SK-N-SH (cell line): Measurements from ENCODE around the gene ANKS4B. TPM values are rescaled to one million over a fixed set of nuclear protein-coding genes. Genes with fewer than 3 reads are reported as not detected.
A peak's percentile ranks its signal among the peaks of the same experiment; 100 is the strongest.

Experiments used
- CTCF ChIA-PET: fragments of 300-600, 350-600 bp; formaldehyde crosslinking; extraction: SDS; loops from one replicate; lab custom pipeline; 2021; lab: Yijun Ruan, JAX
- POLR2A ChIA-PET: fragments of 350-600 bp; sonication (Branson Sonifier 250); formaldehyde crosslinking; extraction: SDS; loops from one replicate; lab custom pipeline; 2020; ENCODE audit warnings: antibody characterized with exemption, inconsistent platforms; lab: Yijun Ruan, JAX
- DNase-seq: peaks from one replicate; pipeline ENCODE4 v3.0.0; 2012
- H2AFZ ChIP-seq: fragments of 200-600 bp; sonication (generic); 2 replicates; pipeline ENCODE4 v1.8.1; 2016; ENCODE audit warnings: antibody characterized with exemption, mild to moderate bottlenecking, low read depth
- H3F3A ChIP-seq: fragments of 200-600 bp; sonication (generic); replicated peaks from 2 replicates; pipeline ENCODE3; 2016; ENCODE audit warnings: antibody characterized with exemption, mild to moderate bottlenecking; ENCODE audit not compliant: insufficient read depth
- H3K27ac ChIP-seq, 2 experiments: fragments of 200-500 bp in 1 of 2; fragments of 200-600 bp in 1 of 2; sonication (Bioruptor generic) in 1 of 2; sonication (generic), shearing (Covaris generic) in 1 of 2; 2 replicates each; pipeline versions ENCODE4 v1.5.1 to v1.6.1; 2014 to 2016; ENCODE audit warnings: low read depth in 2 of 2, inconsistent platforms in 1 of 2, low read length in 1 of 2, mild to moderate bottlenecking in 1 of 2, mixed read lengths in 1 of 2
- H3K27me3 ChIP-seq: fragments of 200-600 bp; sonication (generic), shearing (Covaris generic); 2 replicates; pipeline ENCODE4 v1.6.1; 2016; ENCODE audit warnings: mixed run types; ENCODE audit not compliant: insufficient read depth
- H3K36me3 ChIP-seq, 2 experiments: fragments of 200-500 bp in 1 of 2; fragments of 200-600 bp in 1 of 2; sonication (Bioruptor generic) in 1 of 2; sonication (generic) in 1 of 2; replicated peaks in 1 of 2; 2 replicates each; pipeline versions ENCODE3 to v1.5.1; 2014 to 2016; ENCODE audit warnings: low read length in 1 of 2, mild to moderate bottlenecking in 1 of 2; ENCODE audit not compliant: insufficient read depth in 2 of 2, control insufficient read depth in 1 of 2
- H3K4me1 ChIP-seq, 2 experiments: fragments of 200-500 bp in 1 of 2; fragments of 200-600 bp in 1 of 2; sonication (Bioruptor generic) in 1 of 2; sonication (generic), shearing (Covaris generic) in 1 of 2; 2 replicates each; pipeline versions ENCODE4 v1.5.1 to v1.6.1; 2014 to 2016; ENCODE audit warnings: low read depth in 1 of 2, low read length in 1 of 2, mixed run types in 1 of 2; ENCODE audit not compliant: insufficient read depth in 2 of 2, control insufficient read depth in 1 of 2
- H3K4me2 ChIP-seq: fragments of 200-600 bp; sonication (generic), shearing (Covaris generic); 2 replicates; pipeline ENCODE4 v1.6.1; 2017; ENCODE audit warnings: mixed run types
- H3K4me3 ChIP-seq, 2 experiments: fragments of 200-500 bp in 1 of 2; fragments of 200-600 bp in 1 of 2; sonication (Bioruptor generic) in 1 of 2; sonication (generic), shearing (Covaris generic) in 1 of 2; 2 replicates each; pipeline versions ENCODE4 v1.5.1 to v1.8.1; 2014 to 2016; ENCODE audit warnings: low read depth in 2 of 2, inconsistent platforms in 1 of 2, low read length in 1 of 2, mild to moderate bottlenecking in 1 of 2, mixed read lengths in 1 of 2, moderate library complexity in 1 of 2
- H3K79me2 ChIP-seq: fragments of 200-600 bp; sonication (generic); 2 replicates; pipeline ENCODE4 v1.8.1; 2017; ENCODE audit warnings: mild to moderate bottlenecking; ENCODE audit not compliant: insufficient read depth
- H3K9ac ChIP-seq: fragments of 200-600 bp; sonication (generic); 2 replicates; pipeline ENCODE4 v1.6.1; 2017; ENCODE audit warnings: mixed run types
- H3K9me2 ChIP-seq: fragments of 200-600 bp; sonication (generic); 2 replicates; pipeline ENCODE4 v1.6.1; 2017; ENCODE audit warnings: mixed run types
- H3K9me3 ChIP-seq: fragments of 200-600 bp; sonication (generic); 2 replicates; pipeline ENCODE4 v1.6.1; 2017; ENCODE audit warnings: mixed run types, mild to moderate bottlenecking, moderate library complexity
- H4K20me1 ChIP-seq: fragments of 200-600 bp; sonication (generic); 2 replicates; pipeline ENCODE4 v1.6.1; 2017; ENCODE audit warnings: mild to moderate bottlenecking, mixed run types; ENCODE audit not compliant: insufficient read depth
- CHD2 ChIP-seq: fragments of 150-350 bp; IDR thresholded peaks from 2 replicates; pipeline ENCODE4 v1.6.1; 2018; ENCODE audit warnings: low read length; ENCODE audit not compliant: partially characterized antibody
- ELF1 ChIP-seq: IDR thresholded peaks from 2 replicates; pipeline ENCODE4 v1.4.0; 2012
- EP300 ChIP-seq, 2 experiments: IDR thresholded peaks; 2 replicates each; pipeline versions ENCODE4 v1.4.0 to v1.6.1; 2012; ENCODE audit warnings: borderline replicate concordance in 1 of 2, low read depth in 1 of 2, low read length in 1 of 2
- FOSL2 ChIP-seq: IDR thresholded peaks from 2 replicates; pipeline ENCODE4 v1.4.0; 2012; ENCODE audit warnings: low read depth, mild to moderate bottlenecking, moderate library complexity, borderline replicate concordance
- FOXJ3 ChIP-seq: sonication (generic); formaldehyde crosslinking; IDR thresholded peaks from 2 replicates; pipeline ENCODE4 v1.5.1; 2020; ENCODE audit warnings: mild to moderate bottlenecking, missing genetic modification reagents
- FOXM1 ChIP-seq: IDR thresholded peaks from 2 replicates; pipeline ENCODE4 v1.4.0; 2012; ENCODE audit warnings: low read depth, mild to moderate bottlenecking
- GABPA ChIP-seq: IDR thresholded peaks from 2 replicates; pipeline ENCODE4 v1.4.0; 2012; ENCODE audit warnings: low read depth, mild to moderate bottlenecking
- JUND ChIP-seq: IDR thresholded peaks from 2 replicates; pipeline ENCODE4 v1.4.0; 2012
- MEF2A ChIP-seq: IDR thresholded peaks from 2 replicates; pipeline ENCODE4 v1.4.0; 2012; ENCODE audit warnings: low read depth, borderline replicate concordance
- MXI1 ChIP-seq: IDR thresholded peaks from 2 replicates; pipeline ENCODE4 v1.6.1; 2012; ENCODE audit warnings: mild to moderate bottlenecking, low read depth, low read length, improper control_type of control experiment
- NFIC ChIP-seq: IDR thresholded peaks from 2 replicates; pipeline ENCODE4 v1.4.0; 2012; ENCODE audit warnings: borderline replicate concordance
- POLR2AphosphoS5 ChIP-seq: IDR thresholded peaks from 2 replicates; pipeline ENCODE4 v1.6.1; 2012; ENCODE audit warnings: low read depth, low read length
- RAD21 ChIP-seq: IDR thresholded peaks from 2 replicates; pipeline ENCODE4 v1.6.1; 2012; ENCODE audit warnings: mild to moderate bottlenecking, low read length
- RCOR1 ChIP-seq: fragments of 150-350 bp; IDR thresholded peaks from 2 replicates; pipeline ENCODE4 v1.6.1; 2017; ENCODE audit warnings: antibody characterized with exemption, low read length
- REST ChIP-seq: IDR thresholded peaks from 2 replicates; pipeline ENCODE4 v1.6.1; 2012; ENCODE audit warnings: mild to moderate bottlenecking, low read depth, low read length, moderate library complexity
- RXRA ChIP-seq: IDR thresholded peaks from 2 replicates; pipeline ENCODE4 v1.4.0; 2012; ENCODE audit warnings: low read depth, mild to moderate bottlenecking, borderline replicate concordance
- TAF1 ChIP-seq: IDR thresholded peaks from 2 replicates; pipeline ENCODE4 v1.6.1; 2012; ENCODE audit warnings: low read depth, mild to moderate bottlenecking, low read length, moderate library complexity, borderline replicate concordance
- TCF12 ChIP-seq: IDR thresholded peaks from 2 replicates; pipeline ENCODE4 v1.4.0; 2012
- TEAD4 ChIP-seq: IDR thresholded peaks from 2 replicates; pipeline ENCODE4 v1.4.0; 2012; ENCODE audit warnings: mild to moderate bottlenecking, borderline replicate concordance; ENCODE audit not compliant: insufficient read depth
- USF2 ChIP-seq: fragments of 150-350 bp; IDR thresholded peaks from 2 replicates; pipeline ENCODE4 v1.6.1; 2017; ENCODE audit warnings: antibody characterized with exemption, low read length, low read depth, borderline replicate concordance
- YY1 ChIP-seq: IDR thresholded peaks from 2 replicates; pipeline ENCODE4 v1.4.0; 2012; ENCODE audit warnings: low read depth, mild to moderate bottlenecking
- WGBS: methylation state at CpG from one replicate; pipeline ENCODE4 v1.1.6; 2017; ENCODE audit warnings: low lambda C conversion rate; 5-methylcytosine and 5-hydroxymethylcytosine counted together
- polyA plus RNA-seq, 3 experiments: library from polyadenylated mRNA; depleted of rRNA; stranded (reverse); fragments of >200 nt; gene quantifications; 2 replicates each; pipeline ENCODE4 v1.2.3, GENCODE V29; 2012
- TF ChIP-seq, protein P1 (sequence below): IDR thresholded peaks from 2 replicates; pipeline ENCODE4 v1.4.0; 2012; ENCODE audit warnings: low read depth
- TF ChIP-seq, protein P2 (sequence below): fragments of 150-350 bp; IDR thresholded peaks from 2 replicates; pipeline ENCODE4 v1.6.1; 2016; ENCODE audit warnings: mild to moderate bottlenecking, low read depth, low read length
- TF ChIP-seq, protein P3 (sequence below): IDR thresholded peaks from 2 replicates; pipeline ENCODE4 v1.4.0; 2012; ENCODE audit warnings: low read depth, borderline replicate concordance

The ANKS4B gene
- polyA plus RNA-seq, 1 of the 3 experiments (the other 2 are of a cell fraction), result not detected

DNA sequence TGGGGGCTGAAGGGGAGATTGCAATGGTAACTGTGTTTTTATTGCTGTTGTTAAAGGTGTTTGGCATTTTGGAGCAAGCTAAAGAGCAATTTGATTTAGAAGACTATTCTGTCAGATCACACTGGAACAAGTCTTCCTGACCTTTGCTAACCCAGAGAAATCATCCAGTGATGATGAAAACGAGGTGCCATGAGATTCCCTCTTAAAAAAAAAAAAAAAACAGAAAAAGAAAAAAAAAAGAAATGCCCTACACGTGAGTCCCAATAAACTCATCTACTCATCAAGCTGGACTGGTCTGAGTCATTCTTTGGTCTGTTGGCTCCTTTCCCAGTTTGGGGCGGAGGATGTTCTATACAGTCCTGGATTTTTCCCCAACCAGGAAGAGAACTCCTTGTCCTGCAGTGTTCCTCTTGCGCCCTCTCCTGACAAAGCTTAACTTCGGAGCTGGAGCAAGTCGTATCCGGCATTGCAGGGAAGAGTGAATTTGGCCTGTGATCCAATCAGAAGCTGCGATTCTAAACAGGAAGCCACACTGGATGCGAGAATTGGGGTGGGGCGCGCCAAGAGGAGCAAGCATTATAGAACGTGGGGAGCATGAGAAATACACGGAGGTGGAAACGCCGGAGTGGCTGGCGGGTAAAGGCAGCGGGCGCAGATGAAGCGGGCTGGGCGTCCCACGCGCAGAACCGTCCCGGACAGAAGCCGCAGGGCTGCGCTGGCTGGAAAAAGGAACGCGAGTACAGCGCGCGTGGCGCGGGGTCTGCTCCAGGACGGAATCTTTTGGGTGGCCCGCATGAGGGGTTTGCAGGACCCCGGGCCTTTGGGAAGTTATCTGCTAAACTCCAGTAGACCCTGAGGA, 67.0 kb downstream of the ANKS4B start:
- H3K27ac ChIP-seq, result peak overlapping the region; percentile 35 to 66; a peak in 3 of 4 replicates
- TF ChIP-seq ELF1, result peak; percentile 95
- TF ChIP-seq, protein P1, sequence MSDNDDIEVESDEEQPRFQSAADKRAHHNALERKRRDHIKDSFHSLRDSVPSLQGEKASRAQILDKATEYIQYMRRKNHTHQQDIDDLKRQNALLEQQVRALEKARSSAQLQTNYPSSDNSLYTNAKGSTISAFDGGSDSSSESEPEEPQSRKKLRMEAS, result peak; percentile 84
- TF ChIP-seq YY1, result 0 out of 2 replicates have a peak, but pooled peaks have one; percentile 12
- peak; percentile 68 for TF ChIP-seq MXI1
- peak; percentile 93 for TF ChIP-seq NFIC
- TF ChIP-seq MEF2A, result no peak
- TF ChIP-seq, protein P2, sequence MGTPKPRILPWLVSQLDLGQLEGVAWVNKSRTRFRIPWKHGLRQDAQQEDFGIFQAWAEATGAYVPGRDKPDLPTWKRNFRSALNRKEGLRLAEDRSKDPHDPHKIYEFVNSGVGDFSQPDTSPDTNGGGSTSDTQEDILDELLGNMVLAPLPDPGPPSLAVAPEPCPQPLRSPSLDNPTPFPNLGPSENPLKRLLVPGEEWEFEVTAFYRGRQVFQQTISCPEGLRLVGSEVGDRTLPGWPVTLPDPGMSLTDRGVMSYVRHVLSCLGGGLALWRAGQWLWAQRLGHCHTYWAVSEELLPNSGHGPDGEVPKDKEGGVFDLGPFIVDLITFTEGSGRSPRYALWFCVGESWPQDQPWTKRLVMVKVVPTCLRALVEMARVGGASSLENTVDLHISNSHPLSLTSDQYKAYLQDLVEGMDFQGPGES, result no peak
- peak; percentile 84 for TF ChIP-seq RCOR1
- no peak for TF ChIP-seq FOXM1
- TF ChIP-seq EP300 (IDR thresholded peaks at IDR 0.05; ENCODE audit: borderline replicate concordance in 1 of 2, low read depth in 1 of 2, low read length in 1 of 2), result peak in 1 of 2 experiments; percentile 73; a peak in 3 of 4 replicates
- peak; percentile 32; the same call in 1 of the 2 replicates for TF ChIP-seq POLR2AphosphoS5
- TF ChIP-seq FOXJ3 (CRISPR knock-in tag), result no peak
- TF ChIP-seq, protein P3, sequence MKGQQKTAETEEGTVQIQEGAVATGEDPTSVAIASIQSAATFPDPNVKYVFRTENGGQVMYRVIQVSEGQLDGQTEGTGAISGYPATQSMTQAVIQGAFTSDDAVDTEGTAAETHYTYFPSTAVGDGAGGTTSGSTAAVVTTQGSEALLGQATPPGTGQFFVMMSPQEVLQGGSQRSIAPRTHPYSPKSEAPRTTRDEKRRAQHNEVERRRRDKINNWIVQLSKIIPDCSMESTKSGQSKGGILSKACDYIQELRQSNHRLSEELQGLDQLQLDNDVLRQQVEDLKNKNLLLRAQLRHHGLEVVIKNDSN, result no peak
- TF ChIP-seq TEAD4, result 0 out of 2 replicates have a peak, but pooled peaks have one; percentile 27
- peak; percentile 84 for TF ChIP-seq JUND
- peak; percentile 6; the same call in 1 of the 2 replicates for TF ChIP-seq GABPA
- peak; percentile 99 for TF ChIP-seq RAD21
- TF ChIP-seq REST, result 0 out of 2 replicates have a peak, but pooled peaks have one; percentile 3
- TF ChIP-seq USF2, result no peak
- peak; percentile 91 for TF ChIP-seq CHD2
- TF ChIP-seq TAF1, result no peak
- TF ChIP-seq TCF12, result peak; percentile 50
- peak; percentile 96 for TF ChIP-seq FOSL2
- peak; percentile 25; the same call in 1 of the 2 replicates for TF ChIP-seq RXRA

More for the DNA sequence above, 67.0 kb downstream of the ANKS4B start:
- H3K36me3 ChIP-seq, result no peaks in the 10 kb centered on the region
- no peaks in the 10 kb centered on the region for H3F3A ChIP-seq
- ChIA-PET POLR2A (interaction anchor here (0.6 to 0.7 kb wide), 5 partner anchors 29 to 1136 kb away, joined by 3 to 4 read pairs (median 3); no protein-coding TSS in a partner anchor), CTCF (interaction anchor here (0.6 to 6.8 kb wide), 44 partner anchors 9 to 1039 kb away, joined by 3 to 169 read pairs (median 4); partner anchors contain the start of genes CRYM, LDAF1 and ZP2)
- H3K79me2 ChIP-seq, result no peaks in the 10 kb centered on the region
- no peaks in the 10 kb centered on the region for H3K9me3 ChIP-seq
- H4K20me1 ChIP-seq, result no peaks in the 10 kb centered on the region
- no peaks in the 10 kb centered on the region for H3K27me3 ChIP-seq
- H3K4me2 ChIP-seq, result peak overlapping the region; percentile 100
- H3K9ac ChIP-seq, result peak overlapping the region; percentile 71
- WGBS, result 4% methylated on average over 15 of the region's 36 CpGs
- H3K4me3 ChIP-seq, result peak overlapping the region; percentile 71 to 93
- no peaks in the 10 kb centered on the region for H3K9me2 ChIP-seq
- H2AFZ ChIP-seq, result peak overlapping the region; percentile 99
- peak; percentile 86 for DNase-seq
- H3K4me1 ChIP-seq, result peaks cover 0 to 4% of the 10 kb centered on the region in 2 experiments; a peak in 1 of 4 replicates
